HepG2 (cell line): ENCODE results near the gene CES3. TPM values are rescaled to one million over a fixed set of nuclear protein-coding genes. Genes with fewer than 3 reads are reported as not detected.

Source experiments
- CHD2 ChIP-seq: IDR thresholded peaks from 2 replicates; pipeline ENCODE4 v1.6.1; 2011; ENCODE audit warnings: low read depth, low read length, improper control_type of control experiment
- HHEX ChIP-seq: IDR thresholded peaks from 2 replicates; pipeline ENCODE4 v1.6.1; 2016; ENCODE audit warnings: control low read depth
- HOXA7 ChIP-seq: sonication (generic); formaldehyde crosslinking; IDR thresholded peaks from 2 replicates; pipeline ENCODE4 v1.8.1; 2022; ENCODE audit warnings: mild to moderate bottlenecking, missing genetic modification reagents, moderate library complexity
- MTF1 ChIP-seq: sonication (generic); formaldehyde crosslinking; IDR thresholded peaks from 2 replicates; pipeline ENCODE4 v1.5.0; 2020; ENCODE audit warnings: missing genetic modification reagents
- SMAD3 ChIP-seq: sonication (generic); formaldehyde crosslinking; IDR thresholded peaks from 2 replicates; pipeline ENCODE4 v1.4.0; 2020; ENCODE audit warnings: missing genetic modification reagents
- ZFYVE20 ChIP-seq: sonication (generic); formaldehyde crosslinking; IDR thresholded peaks from 2 replicates; pipeline ENCODE4 v1.8.0; 2023; ENCODE audit warnings: low read depth, mild to moderate bottlenecking, moderate library complexity, missing genetic modification reagents, borderline replicate concordance
- ZNF256 ChIP-seq: sonication (generic); formaldehyde crosslinking; conservative IDR thresholded peaks from 2 replicates; pipeline ENCODE4 v1.4.0; 2020; ENCODE audit warnings: missing genetic modification reagents
- ZNF326 ChIP-seq: sonication (generic); formaldehyde crosslinking; IDR thresholded peaks from 2 replicates; pipeline ENCODE4 v1.4.0; 2020; ENCODE audit warnings: missing genetic modification reagents, borderline replicate concordance
- ZNF33A ChIP-seq: sonication (generic); formaldehyde crosslinking; IDR thresholded peaks from 2 replicates; pipeline ENCODE4 v1.5.1; 2020; ENCODE audit warnings: missing genetic modification reagents, mild to moderate bottlenecking, moderate library complexity, borderline replicate concordance
- ZNF670 ChIP-seq: sonication (generic); formaldehyde crosslinking; IDR thresholded peaks from 2 replicates; pipeline ENCODE4 v1.8.0; 2022; ENCODE audit warnings: mild to moderate bottlenecking, missing genetic modification reagents, borderline replicate concordance
- ZNF720 ChIP-seq: sonication (generic); formaldehyde crosslinking; IDR thresholded peaks from 2 replicates; pipeline ENCODE4 v1.4.0; 2020; ENCODE audit warnings: missing genetic modification reagents
- ZNF775 ChIP-seq: sonication (generic); formaldehyde crosslinking; IDR thresholded peaks from 2 replicates; pipeline ENCODE4 v1.4.0; 2020; ENCODE audit warnings: missing genetic modification reagents, mild to moderate bottlenecking, moderate library complexity, borderline replicate concordance
- ZNF780A ChIP-seq: sonication (generic); formaldehyde crosslinking; IDR thresholded peaks from 2 replicates; pipeline ENCODE4 v1.8.0; 2022; ENCODE audit warnings: mild to moderate bottlenecking, missing genetic modification reagents, moderate library complexity
- ZSCAN21 ChIP-seq: sonication (generic); formaldehyde crosslinking; IDR thresholded peaks from 2 replicates; pipeline ENCODE4 v1.8.0; 2022; ENCODE audit warnings: mild to moderate bottlenecking, missing genetic modification reagents, moderate library complexity, borderline replicate concordance
- polyA plus RNA-seq, 8 experiments: library from polyadenylated mRNA; depleted of rRNA in 3 of 8; stranded (reverse) in 7 of 8; unstranded in 1 of 8; fragments of >200 nt; fragmentation: Illumina TruSeq in 4 of 8; extraction: Trizol in 4 of 8; gene quantifications; 2 replicates each; pipeline versions ENCODE4 v1.2.1 to v1.2.3, GENCODE V29; 2011 to 2016; ENCODE audit warnings: low read depth in 4 of 8, missing spikeins in 1 of 8, mixed read lengths in 1 of 8; ENCODE audit not compliant: insufficient read depth in 1 of 8
- total RNA-seq, 5 experiments: library from RNA; depleted of rRNA; stranded (reverse); fragments of >200 nt; fragmentation: Illumina TruSeq; extraction: Trizol; gene quantifications; 2 replicates each; pipeline ENCODE4 v1.2.3, GENCODE V29; 2016; ENCODE audit warnings: low read depth in 1 of 5
- TF ChIP-seq, protein P1 (sequence below): sonication (generic); formaldehyde crosslinking; IDR thresholded peaks from 2 replicates; pipeline ENCODE4 v1.4.0; 2020; ENCODE audit warnings: missing genetic modification reagents
- TF ChIP-seq, protein P2 (sequence below): sonication (generic); formaldehyde crosslinking; IDR thresholded peaks from 2 replicates; pipeline ENCODE4 v1.9.0; 2021; ENCODE audit warnings: missing genetic modification reagents, borderline replicate concordance
- TF ChIP-seq, protein P3 (sequence below): sonication (generic); formaldehyde crosslinking; IDR thresholded peaks from 2 replicates; pipeline ENCODE4 v1.4.0; 2020; ENCODE audit warnings: missing genetic modification reagents, mild to moderate bottlenecking, borderline replicate concordance
- TF ChIP-seq, protein P4 (sequence below): sonication (generic); formaldehyde crosslinking; IDR thresholded peaks from 2 replicates; pipeline ENCODE4 v1.8.0; 2022; ENCODE audit warnings: missing genetic modification reagents, low read depth, mild to moderate bottlenecking, borderline replicate concordance

The CES3 gene
- total and polyA plus RNA-seq, 2 of the 13 experiments (the other 11 are each of a cell fraction or from before 2014, with no cell fraction given), result 6.6 to 17.4 TPM

DNA sequence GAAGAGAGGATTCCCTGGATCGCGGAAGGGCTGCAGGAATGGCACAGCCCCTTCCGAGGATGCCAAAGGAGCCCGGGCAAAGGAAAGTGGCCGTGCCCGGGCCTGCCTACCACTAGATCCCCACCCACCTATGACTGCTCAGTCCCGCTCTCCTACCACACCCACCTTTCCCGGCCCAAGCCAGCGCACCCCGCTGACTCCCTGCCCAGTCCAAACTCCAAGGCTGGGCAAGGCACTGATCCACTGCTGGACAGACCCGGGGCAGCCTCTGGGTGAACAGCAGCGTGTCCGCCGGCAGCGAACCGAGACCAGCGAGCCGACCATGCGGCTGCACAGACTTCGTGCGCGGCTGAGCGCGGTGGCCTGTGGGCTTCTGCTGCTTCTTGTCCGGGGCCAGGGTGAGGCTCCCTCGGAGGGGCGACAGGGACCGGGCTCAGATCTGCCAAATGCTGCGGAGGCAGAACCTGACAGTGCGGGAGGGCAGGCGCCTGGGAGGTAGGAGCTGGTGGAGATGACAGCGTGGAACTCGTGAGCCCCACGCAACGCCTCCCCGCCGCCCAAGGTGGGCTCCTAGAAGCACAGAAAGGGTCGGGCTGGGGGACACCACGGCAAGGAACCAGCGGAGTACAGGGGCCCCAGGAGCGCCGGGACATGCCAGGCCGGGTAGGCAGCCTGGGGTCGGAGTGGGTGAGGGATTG lies 25.6 kb upstream of the CES3 start, which contains the start of gene CES2 (continued):
- TF ChIP-seq ZFYVE20 (CRISPR knock-in tag) (0 out of 2 replicates have a peak, but pooled peaks have one; percentile 69), ZNF670 (CRISPR knock-in tag) (peak; percentile 90; the same call in 1 of the 2 replicates), ZSCAN21 (CRISPR knock-in tag) (peak; percentile 73), HOXA7 (CRISPR knock-in tag) (no peak), ZNF775 (no peak), MTF1 (no peak), SMAD3 (no peak), ZNF33A (no peak), ZNF256 (CRISPR knock-in tag) (0 out of 2 replicates have a peak, but pooled peaks have one; percentile 24), ZNF326 (CRISPR knock-in tag) (no peak), ZNF780A (CRISPR knock-in tag) (peak; percentile 76; the same call in 1 of the 2 replicates), CHD2 (peak; percentile 44; the same call in 1 of the 2 replicates), HHEX (no peak), ZNF720 (CRISPR knock-in tag) (no peak)
- TF ChIP-seq, protein P1, sequence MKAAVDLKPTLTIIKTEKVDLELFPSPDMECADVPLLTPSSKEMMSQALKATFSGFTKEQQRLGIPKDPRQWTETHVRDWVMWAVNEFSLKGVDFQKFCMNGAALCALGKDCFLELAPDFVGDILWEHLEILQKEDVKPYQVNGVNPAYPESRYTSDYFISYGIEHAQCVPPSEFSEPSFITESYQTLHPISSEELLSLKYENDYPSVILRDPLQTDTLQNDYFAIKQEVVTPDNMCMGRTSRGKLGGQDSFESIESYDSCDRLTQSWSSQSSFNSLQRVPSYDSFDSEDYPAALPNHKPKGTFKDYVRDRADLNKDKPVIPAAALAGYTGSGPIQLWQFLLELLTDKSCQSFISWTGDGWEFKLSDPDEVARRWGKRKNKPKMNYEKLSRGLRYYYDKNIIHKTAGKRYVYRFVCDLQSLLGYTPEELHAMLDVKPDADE (CRISPR knock-in tag), result no peak; the same call in 1 of the 2 replicates
- TF ChIP-seq, protein P2, sequence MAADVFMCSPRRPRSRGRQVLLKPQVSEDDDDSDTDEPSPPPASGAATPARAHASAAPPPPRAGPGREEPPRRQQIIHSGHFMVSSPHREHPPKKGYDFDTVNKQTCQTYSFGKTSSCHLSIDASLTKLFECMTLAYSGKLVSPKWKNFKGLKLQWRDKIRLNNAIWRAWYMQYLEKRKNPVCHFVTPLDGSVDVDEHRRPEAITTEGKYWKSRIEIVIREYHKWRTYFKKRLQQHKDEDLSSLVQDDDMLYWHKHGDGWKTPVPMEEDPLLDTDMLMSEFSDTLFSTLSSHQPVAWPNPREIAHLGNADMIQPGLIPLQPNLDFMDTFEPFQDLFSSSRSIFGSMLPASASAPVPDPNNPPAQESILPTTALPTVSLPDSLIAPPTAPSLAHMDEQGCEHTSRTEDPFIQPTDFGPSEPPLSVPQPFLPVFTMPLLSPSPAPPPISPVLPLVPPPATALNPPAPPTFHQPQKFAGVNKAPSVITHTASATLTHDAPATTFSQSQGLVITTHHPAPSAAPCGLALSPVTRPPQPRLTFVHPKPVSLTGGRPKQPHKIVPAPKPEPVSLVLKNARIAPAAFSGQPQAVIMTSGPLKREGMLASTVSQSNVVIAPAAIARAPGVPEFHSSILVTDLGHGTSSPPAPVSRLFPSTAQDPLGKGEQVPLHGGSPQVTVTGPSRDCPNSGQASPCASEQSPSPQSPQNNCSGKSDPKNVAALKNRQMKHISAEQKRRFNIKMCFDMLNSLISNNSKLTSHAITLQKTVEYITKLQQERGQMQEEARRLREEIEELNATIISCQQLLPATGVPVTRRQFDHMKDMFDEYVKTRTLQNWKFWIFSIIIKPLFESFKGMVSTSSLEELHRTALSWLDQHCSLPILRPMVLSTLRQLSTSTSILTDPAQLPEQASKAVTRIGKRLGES (CRISPR knock-in tag), result 0 out of 2 replicates have a peak, but pooled peaks have one; percentile 61
- TF ChIP-seq, protein P3, sequence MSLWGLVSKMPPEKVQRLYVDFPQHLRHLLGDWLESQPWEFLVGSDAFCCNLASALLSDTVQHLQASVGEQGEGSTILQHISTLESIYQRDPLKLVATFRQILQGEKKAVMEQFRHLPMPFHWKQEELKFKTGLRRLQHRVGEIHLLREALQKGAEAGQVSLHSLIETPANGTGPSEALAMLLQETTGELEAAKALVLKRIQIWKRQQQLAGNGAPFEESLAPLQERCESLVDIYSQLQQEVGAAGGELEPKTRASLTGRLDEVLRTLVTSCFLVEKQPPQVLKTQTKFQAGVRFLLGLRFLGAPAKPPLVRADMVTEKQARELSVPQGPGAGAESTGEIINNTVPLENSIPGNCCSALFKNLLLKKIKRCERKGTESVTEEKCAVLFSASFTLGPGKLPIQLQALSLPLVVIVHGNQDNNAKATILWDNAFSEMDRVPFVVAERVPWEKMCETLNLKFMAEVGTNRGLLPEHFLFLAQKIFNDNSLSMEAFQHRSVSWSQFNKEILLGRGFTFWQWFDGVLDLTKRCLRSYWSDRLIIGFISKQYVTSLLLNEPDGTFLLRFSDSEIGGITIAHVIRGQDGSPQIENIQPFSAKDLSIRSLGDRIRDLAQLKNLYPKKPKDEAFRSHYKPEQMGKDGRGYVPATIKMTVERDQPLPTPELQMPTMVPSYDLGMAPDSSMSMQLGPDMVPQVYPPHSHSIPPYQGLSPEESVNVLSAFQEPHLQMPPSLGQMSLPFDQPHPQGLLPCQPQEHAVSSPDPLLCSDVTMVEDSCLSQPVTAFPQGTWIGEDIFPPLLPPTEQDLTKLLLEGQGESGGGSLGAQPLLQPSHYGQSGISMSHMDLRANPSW, result no peak
- TF ChIP-seq, protein P4, sequence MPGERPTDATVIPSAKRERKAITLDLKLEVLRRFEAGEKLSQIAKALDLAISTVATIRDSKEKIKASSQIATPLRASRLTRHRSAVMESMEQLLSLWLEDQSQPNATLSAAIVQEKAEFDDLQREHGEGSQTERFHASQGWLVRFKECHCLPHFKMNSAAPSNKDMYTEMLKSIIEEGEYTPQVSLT (CRISPR knock-in tag), result no peak
